ENCODE measurements around the gene STAU1.

The STAU1 gene

DNA sequence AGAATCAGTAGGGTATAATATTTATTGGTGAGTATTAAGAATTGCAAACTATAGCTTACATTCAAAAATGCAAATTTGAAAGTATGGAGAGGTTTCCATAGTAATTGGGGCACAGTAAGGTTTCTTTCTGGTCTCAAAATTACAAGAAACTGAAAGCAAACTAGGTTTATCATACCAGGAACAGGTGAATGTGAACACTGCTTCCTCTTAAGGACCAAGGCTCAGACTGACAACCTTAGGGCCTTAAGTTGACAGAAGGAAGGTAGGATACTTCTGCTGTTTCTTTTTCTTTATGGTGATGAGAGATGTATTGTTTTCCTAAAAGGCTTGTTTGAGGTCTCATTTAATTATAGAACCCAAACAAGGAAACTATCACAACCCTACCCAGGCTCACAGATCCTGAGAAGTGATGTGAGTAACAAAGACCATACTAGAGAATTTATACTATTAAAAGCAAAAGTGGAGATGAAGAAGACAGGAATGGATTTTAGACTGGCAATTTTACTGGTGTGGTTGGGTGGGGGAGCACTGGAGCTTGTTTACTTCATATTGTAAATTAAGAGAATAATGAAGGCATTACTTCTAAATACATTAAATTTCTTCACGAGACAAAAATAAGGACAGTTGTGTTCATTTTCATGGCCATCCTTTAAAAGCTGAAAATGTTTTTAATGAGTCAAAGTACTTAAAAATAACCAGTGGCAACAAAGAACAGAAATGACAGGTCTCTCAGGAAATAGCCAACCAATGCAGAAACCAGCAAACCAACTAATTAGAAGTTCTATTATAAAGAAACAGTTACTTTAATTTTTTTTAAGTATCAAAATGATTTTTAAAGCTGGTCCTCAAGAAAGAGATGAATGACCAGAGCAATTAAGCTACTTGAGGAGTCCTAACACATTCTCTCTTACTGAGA is 21.3 kb downstream of the STAU1 start:
- H3K9me3 ChIP-seq (ENCODE audit: low read depth, low read length): no peaks in the 10 kb centered on the region
- no peak for DNase-seq (ENCODE audit: low read depth, low spot score)
- peaks cover 30% of the 10 kb centered on the region for H3K36me3 ChIP-seq (ENCODE audit: insufficient read depth, low read length)
- H3K9ac ChIP-seq (ENCODE audit: insufficient read length): no peak overlapping the region
- peak overlapping the region; percentile 67; the same call in 1 of the 2 replicates for H3K27ac ChIP-seq
- no peak overlapping the region for H3K4me3 ChIP-seq
- TF ChIP-seq FOXP2 (optimal IDR thresholded peaks at IDR 0.05; ENCODE audit: control extremely low read depth, extremely low read length, insufficient read depth) (no peak), POLR2AphosphoS5 (IDR thresholded peaks at IDR 0.05; ENCODE audit: borderline replicate concordance, low read depth, low read length) (no peak), EZH2 (IDR thresholded peaks at IDR 0.05) (no peak)

DNA sequence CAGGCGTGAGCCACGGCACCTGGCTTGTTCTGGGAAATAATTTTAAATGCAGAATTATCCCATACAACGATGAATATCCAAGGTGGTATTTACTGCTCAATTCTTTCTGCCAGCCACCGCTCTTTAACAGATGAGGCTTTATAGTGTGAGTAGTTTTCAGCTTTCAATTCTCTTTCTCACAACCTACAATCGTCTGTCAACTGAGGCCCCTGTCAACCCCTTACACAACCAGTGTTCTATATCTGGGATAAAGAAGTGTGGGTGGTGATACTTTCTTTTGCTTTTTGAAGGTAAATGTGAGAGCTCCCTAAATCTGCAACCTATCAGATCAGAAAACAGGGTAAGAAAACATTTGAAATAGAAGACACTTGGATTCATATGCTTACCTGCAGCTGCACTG is 22.5 kb downstream of the STAU1 start:
- H3K9ac ChIP-seq (ENCODE audit: insufficient read length): no peak overlapping the region
- H3K9me3 ChIP-seq (ENCODE audit: low read depth, low read length): no peaks in the 10 kb centered on the region
- H3K36me3 ChIP-seq (ENCODE audit: insufficient read depth, low read length): peaks cover 29% of the 10 kb centered on the region
- H3K27ac ChIP-seq: no peak overlapping the region
- TF ChIP-seq POLR2AphosphoS5 (IDR thresholded peaks at IDR 0.05; ENCODE audit: borderline replicate concordance, low read depth, low read length) (no peak), EZH2 (IDR thresholded peaks at IDR 0.05) (no peak), FOXP2 (optimal IDR thresholded peaks at IDR 0.05; ENCODE audit: control extremely low read depth, extremely low read length, insufficient read depth) (no peak)
- no peak for DNase-seq (ENCODE audit: low read depth, low spot score)
- no peak overlapping the region for H3K4me3 ChIP-seq

DNA sequence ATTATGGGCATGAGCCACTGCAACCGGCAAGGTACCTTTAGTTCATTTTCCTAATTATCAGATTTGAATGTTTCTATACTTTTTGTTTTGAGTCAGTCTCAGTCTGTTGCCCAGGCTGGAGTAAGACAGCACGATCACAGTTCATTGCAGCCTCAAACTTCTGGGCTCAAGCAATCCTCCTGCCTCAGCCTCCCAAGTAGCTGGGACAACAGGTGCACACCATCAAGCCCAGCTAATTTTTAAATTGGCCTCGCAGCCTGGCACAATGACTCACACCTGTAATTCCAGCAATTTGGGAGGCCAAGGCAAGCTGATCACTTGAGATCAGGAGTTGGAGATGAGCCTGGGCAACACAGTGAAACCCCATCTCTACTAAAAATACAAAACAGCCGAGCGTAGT is 24.4 kb downstream of the STAU1 start:
- no peak for TF ChIP-seq FOXP2 (optimal IDR thresholded peaks at IDR 0.05; ENCODE audit: control extremely low read depth, extremely low read length, insufficient read depth)
- TF ChIP-seq POLR2AphosphoS5 (IDR thresholded peaks at IDR 0.05; ENCODE audit: borderline replicate concordance, low read depth, low read length): no peak
- no peak for TF ChIP-seq EZH2 (IDR thresholded peaks at IDR 0.05)
- Histone ChIP-seq H3K36me3 (ENCODE audit: insufficient read depth, low read length) (peaks cover 40% of the 10 kb centered on the region), H3K27ac (no peak overlapping the region), H3K9ac (ENCODE audit: insufficient read length) (no peak overlapping the region), H3K9me3 (ENCODE audit: low read depth, low read length) (no peaks in the 10 kb centered on the region), H3K4me3 (no peak overlapping the region)
- DNase-seq (ENCODE audit: low read depth, low spot score): no peak

DNA sequence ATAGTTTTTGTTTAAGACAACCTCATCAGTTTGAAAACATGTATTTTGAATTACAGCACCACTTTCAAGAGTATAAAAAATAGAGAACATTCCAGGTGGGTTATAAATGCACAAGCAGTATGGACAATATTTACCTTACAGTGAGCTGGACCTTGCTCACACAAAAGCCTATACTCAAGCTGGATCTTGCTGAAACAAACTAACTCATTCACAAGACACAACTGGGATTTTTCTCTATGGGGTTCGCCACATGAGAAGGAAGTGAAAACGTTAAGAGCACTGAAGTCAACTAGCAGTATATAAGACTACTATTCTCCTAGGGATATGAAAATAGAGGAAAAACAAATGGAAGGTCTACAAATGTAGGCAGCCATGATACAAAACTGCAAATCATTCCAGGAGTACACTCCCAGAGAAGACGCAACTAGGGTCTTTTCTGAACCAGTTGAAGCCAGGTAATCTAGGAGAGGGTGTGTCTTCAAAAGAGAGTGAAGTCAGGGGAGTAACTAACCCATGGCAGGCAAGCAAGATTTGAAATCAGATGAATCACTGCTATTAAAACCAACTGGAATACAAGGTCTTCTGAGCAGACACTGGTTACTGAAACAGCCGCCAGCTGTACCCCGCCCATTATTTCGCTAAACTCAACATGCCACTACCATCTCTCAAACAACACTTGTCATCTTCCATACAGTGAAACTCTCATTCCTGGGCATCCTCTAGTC is 26.5 kb downstream of the STAU1 start:
- no peak overlapping the region for H3K9ac ChIP-seq (ENCODE audit: insufficient read length)
- H3K36me3 ChIP-seq (ENCODE audit: insufficient read depth, low read length): peaks cover 44% of the 10 kb centered on the region
- no peaks in the 10 kb centered on the region for H3K9me3 ChIP-seq (ENCODE audit: low read depth, low read length)
- no peak overlapping the region for H3K4me3 ChIP-seq
- DNase-seq (ENCODE audit: low read depth, low spot score): no peak
- H3K27ac ChIP-seq: peak overlapping the region; percentile 26; the same call in 1 of the 2 replicates
- no peak for TF ChIP-seq POLR2AphosphoS5 (IDR thresholded peaks at IDR 0.05; ENCODE audit: borderline replicate concordance, low read depth, low read length)
- no peak for TF ChIP-seq EZH2 (IDR thresholded peaks at IDR 0.05)
- TF ChIP-seq FOXP2 (optimal IDR thresholded peaks at IDR 0.05; ENCODE audit: control extremely low read depth, extremely low read length, insufficient read depth): no peak

DNA sequence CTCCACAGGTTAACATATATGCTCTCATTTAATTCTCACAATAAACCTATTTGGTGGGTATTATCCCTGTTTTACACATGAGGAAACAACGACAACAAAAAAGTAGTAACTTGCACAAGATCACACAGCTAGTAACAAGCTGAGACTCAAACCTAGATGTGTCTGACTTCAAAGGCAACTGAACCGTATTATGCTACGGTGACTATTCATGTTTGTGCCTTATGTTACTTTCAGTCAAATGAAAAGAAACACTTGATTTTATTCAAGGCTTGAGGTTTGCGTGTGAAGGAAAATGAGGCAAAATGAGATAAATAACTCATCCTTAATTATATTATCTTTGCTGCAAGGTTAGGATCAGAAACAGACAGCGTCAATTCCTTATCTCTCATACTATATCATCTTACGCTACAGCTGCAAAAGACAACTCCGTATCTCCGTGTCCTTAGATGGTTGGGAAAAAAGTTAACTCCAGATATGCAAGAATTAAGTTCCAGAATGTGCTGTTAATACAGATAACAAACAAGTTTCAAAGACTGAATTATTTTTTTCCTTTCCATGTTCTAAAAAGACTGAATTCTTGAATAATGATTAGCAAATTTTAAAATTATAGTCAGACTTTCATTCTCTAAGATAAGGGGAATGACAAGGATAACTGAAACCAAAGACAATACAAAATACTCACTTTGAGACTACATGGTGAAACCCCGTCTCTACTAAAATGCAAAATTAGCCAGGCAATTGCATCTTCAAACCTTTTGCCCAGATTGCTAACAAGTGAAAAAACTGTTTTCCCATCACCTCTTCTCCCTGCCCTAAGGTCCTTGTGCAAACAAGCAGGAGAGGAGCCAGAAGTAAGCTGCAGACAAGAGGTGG is 27.8 kb downstream of the STAU1 start:
- Histone ChIP-seq H3K9me3 (ENCODE audit: low read depth, low read length) (no peaks in the 10 kb centered on the region), H3K27ac (0 out of 2 replicates have a peak overlapping the region, but pooled peaks have one; percentile 13), H3K36me3 (ENCODE audit: insufficient read depth, low read length) (peaks cover 37% of the 10 kb centered on the region), H3K4me3 (no peak overlapping the region), H3K9ac (ENCODE audit: insufficient read length) (no peak overlapping the region)
- TF ChIP-seq POLR2AphosphoS5 (IDR thresholded peaks at IDR 0.05; ENCODE audit: borderline replicate concordance, low read depth, low read length) (no peak), FOXP2 (optimal IDR thresholded peaks at IDR 0.05; ENCODE audit: control extremely low read depth, extremely low read length, insufficient read depth) (no peak), EZH2 (IDR thresholded peaks at IDR 0.05) (no peak)
- DNase-seq (ENCODE audit: low read depth, low spot score): no peak

DNA sequence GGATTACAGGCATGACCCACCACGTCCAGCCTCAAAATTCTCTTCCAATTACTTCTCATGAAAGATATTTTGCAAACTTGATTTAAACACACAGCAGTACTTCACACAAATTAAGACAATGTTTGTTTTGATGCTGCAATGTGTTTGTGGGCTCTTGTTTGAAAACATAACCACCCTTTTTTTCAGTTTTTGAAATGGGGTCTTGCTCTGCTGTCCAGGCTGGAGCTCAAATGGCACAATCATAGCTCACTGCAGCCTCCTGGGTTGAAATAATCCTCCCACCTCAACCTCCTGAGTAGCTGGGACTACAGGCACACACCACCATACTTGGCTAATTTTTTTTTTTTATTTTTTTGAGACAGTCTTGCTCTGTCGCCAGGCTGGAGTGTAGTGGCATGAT is 31.0 kb downstream of the STAU1 start:
- H3K36me3 ChIP-seq (ENCODE audit: insufficient read depth, low read length): peaks cover 36% of the 10 kb centered on the region
- no peak overlapping the region for H3K9ac ChIP-seq (ENCODE audit: insufficient read length)
- DNase-seq (ENCODE audit: low read depth, low spot score): no peak
- H3K27ac ChIP-seq: no peak overlapping the region
- TF ChIP-seq EZH2 (IDR thresholded peaks at IDR 0.05): no peak
- TF ChIP-seq FOXP2 (optimal IDR thresholded peaks at IDR 0.05; ENCODE audit: control extremely low read depth, extremely low read length, insufficient read depth): no peak
- TF ChIP-seq POLR2AphosphoS5 (IDR thresholded peaks at IDR 0.05; ENCODE audit: borderline replicate concordance, low read depth, low read length): no peak
- no peaks in the 10 kb centered on the region for H3K9me3 ChIP-seq (ENCODE audit: low read depth, low read length)
- no peak overlapping the region for H3K4me3 ChIP-seq

DNA sequence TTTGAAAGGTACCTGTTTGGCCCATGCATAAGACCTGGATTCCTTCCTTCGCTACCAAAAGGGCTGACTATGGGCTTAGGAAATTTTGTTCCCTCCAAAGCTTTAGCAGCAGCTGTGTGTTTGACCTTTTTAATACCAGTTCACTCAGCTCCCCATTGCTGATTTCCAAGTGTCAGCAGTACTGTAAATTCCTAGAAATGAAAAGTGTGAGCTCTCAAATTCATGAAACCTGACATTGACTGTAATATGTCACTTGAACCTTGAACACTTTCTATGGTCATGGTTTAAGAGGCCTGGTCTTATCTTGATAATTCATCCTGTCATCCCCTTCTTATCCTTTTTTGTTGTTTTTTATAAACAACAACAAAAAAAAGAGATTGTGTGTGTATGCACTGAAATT is 31.7 kb downstream of the STAU1 start:
- H3K4me3 ChIP-seq: no peak overlapping the region

More for the DNA sequence above, 31.7 kb downstream of the STAU1 start:
- DNase-seq (ENCODE audit: low read depth, low spot score): no peak
- Histone ChIP-seq H3K36me3 (ENCODE audit: insufficient read depth, low read length) (peaks cover 39% of the 10 kb centered on the region), H3K9me3 (ENCODE audit: low read depth, low read length) (no peaks in the 10 kb centered on the region), H3K27ac (peak overlapping the region; percentile 46; the same call in 1 of the 2 replicates), H3K9ac (ENCODE audit: insufficient read length) (no peak overlapping the region)
- TF ChIP-seq FOXP2 (optimal IDR thresholded peaks at IDR 0.05; ENCODE audit: control extremely low read depth, extremely low read length, insufficient read depth): no peak
- no peak for TF ChIP-seq EZH2 (IDR thresholded peaks at IDR 0.05)
- no peak for TF ChIP-seq POLR2AphosphoS5 (IDR thresholded peaks at IDR 0.05; ENCODE audit: borderline replicate concordance, low read depth, low read length)
